Activated CD8-positive, alpha-beta T cell treated with anti-CD3 and anti-CD28 coated beads, Interleukin-2, amount 10 ng/mL, durations not matched to agents 7 days and 5 days (primary cell): ENCODE measurements around the gene PRKCG. TPM values are rescaled to one million over a fixed set of nuclear protein-coding genes. Genes with fewer than 3 reads are reported as not detected.

Experiments
- ATAC-seq: fragments of 150-1000 bp; cut with Tn5 transposase; one replicate; pipeline ENCODE4 v1.10.0; 2021; ENCODE audit warnings: moderate library complexity
- CTCF ChIA-PET: fragments of 350-600 bp; sonication (Branson Sonifier 250); formaldehyde crosslinking; loops from one replicate; lab custom pipeline; 2021; ENCODE audit warnings: antibody characterized with exemption; lab: Charles Lee
- POLR2A ChIA-PET: fragments of 350-600 bp; sonication (Branson Sonifier 250); formaldehyde crosslinking; loops from one replicate; lab custom pipeline; 2021; ENCODE audit warnings: antibody characterized with exemption; lab: Charles Lee
- DNase-seq: peaks from one replicate; pipeline ENCODE4 v3.0.0-alpha.2; 2020
- H3K27ac Mint-ChIP-seq: one replicate; pipeline ENCODE4 v1.8.0; 2021; ENCODE audit warnings: mild to moderate bottlenecking, mixed read lengths
- H3K27me3 Mint-ChIP-seq: one replicate; pipeline ENCODE4 v1.8.0; 2021; ENCODE audit warnings: low read depth, mixed read lengths
- H3K36me3 Mint-ChIP-seq: one replicate; pipeline ENCODE4 v1.8.0; 2021; ENCODE audit warnings: low read depth, mixed read lengths
- H3K4me1 Mint-ChIP-seq: one replicate; pipeline ENCODE4 v1.8.0; 2021; ENCODE audit warnings: low read depth, mixed read lengths
- H3K4me3 Mint-ChIP-seq: one replicate; pipeline ENCODE4 v1.8.0; 2021; ENCODE audit warnings: mild to moderate bottlenecking, mixed read lengths
- H3K9me3 Mint-ChIP-seq: one replicate; pipeline ENCODE4 v1.8.0; 2022; ENCODE audit warnings: mixed read lengths; ENCODE audit not compliant: insufficient read depth
- total RNA-seq, 2 experiments: library from RNA; stranded (reverse); gene quantifications; one replicate each; pipeline ENCODE4 v1.2.3, GENCODE V29; 2021

PRKCG gene
- total RNA-seq, 2 experiments from 2014 or later, result not detected

- Mint-ChIP-seq H3K4me3 (no peak overlapping the region), H3K36me3 (no peaks in the 10 kb centered on the region), H3K27me3 (peaks cover 25% of the 10 kb centered on the region), H3K27ac (no peak overlapping the region), H3K9me3 (no peaks in the 10 kb centered on the region), H3K4me1 (peaks cover 15% of the 10 kb centered on the region)
- DNase-seq (no peak), ATAC-seq (no peak)
- ChIA-PET POLR2A (interaction anchor here (0.7 to 0.8 kb wide), 2 partner anchors 8 to 14 kb away, joined by 3 to 4 read pairs; no protein-coding TSS in a partner anchor), CTCF (interaction anchor here (2.3 kb wide), 1 partner anchor 13 kb away, joined by 4 read pairs; no protein-coding TSS in a partner anchor)
These were observed 1.2 kb downstream of the PRKCG start for GRCh38 chr19:53883231-53883661.

- DNase-seq (no peak), ATAC-seq (no peak)
- Mint-ChIP-seq H3K4me1 (peaks cover 12% of the 10 kb centered on the region), H3K4me3 (no peak overlapping the region), H3K27ac (no peak overlapping the region), H3K36me3 (no peaks in the 10 kb centered on the region), H3K9me3 (no peaks in the 10 kb centered on the region), H3K27me3 (peaks cover 25% of the 10 kb centered on the region)
- CTCF ChIA-PET, result no interaction called here
- POLR2A ChIA-PET, result interaction anchor here (0.8 kb wide), 1 partner anchor 9 kb away, joined by 4 read pairs; no protein-coding TSS in a partner anchor
These were observed 1.7 kb downstream of the PRKCG start for GRCh38 chr19:53883741-53884140.

GRCh38 chr19:53884256-53884655, 2.3 kb downstream of the PRKCG start:
- no peak for ATAC-seq
- no peak for DNase-seq
- ChIA-PET CTCF (interaction anchor here (1.0 kb wide), 1 partner anchor 9 kb away, joined by 3 read pairs; no protein-coding TSS in a partner anchor), POLR2A (interaction anchor here (1.6 kb wide), 1 partner anchor 18 kb away, joined by 6 read pairs; no protein-coding TSS in a partner anchor)
- H3K9me3 Mint-ChIP-seq, result no peaks in the 10 kb centered on the region
- H3K27me3 Mint-ChIP-seq, result peaks cover 25% of the 10 kb centered on the region
- H3K36me3 Mint-ChIP-seq, result no peaks in the 10 kb centered on the region
- H3K27ac Mint-ChIP-seq, result no peak overlapping the region
- H3K4me1 Mint-ChIP-seq, result peaks cover 8% of the 10 kb centered on the region
- H3K4me3 Mint-ChIP-seq, result no peak overlapping the region

- Mint-ChIP-seq H3K36me3 (no peaks in the 10 kb centered on the region), H3K9me3 (no peaks in the 10 kb centered on the region), H3K4me3 (no peak overlapping the region), H3K27me3 (peaks cover 25% of the 10 kb centered on the region), H3K27ac (no peak overlapping the region), H3K4me1 (peaks cover 11% of the 10 kb centered on the region)
- ATAC-seq (no peak), DNase-seq (no peak)
- ChIA-PET POLR2A (interaction anchor here (1.6 kb wide), 1 partner anchor 18 kb away, joined by 6 read pairs; no protein-coding TSS in a partner anchor), CTCF (interaction anchor here (1.0 kb wide), 1 partner anchor 10 kb away, joined by 3 read pairs; no protein-coding TSS in a partner anchor)
These were observed 3.0 kb downstream of the PRKCG start for GRCh38 chr19:53885036-53885435.

- Mint-ChIP-seq H3K4me1 (peaks cover 4% of the 10 kb centered on the region), H3K4me3 (no peak overlapping the region), H3K27ac (no peak overlapping the region), H3K36me3 (no peaks in the 10 kb centered on the region), H3K27me3 (peaks cover 3% of the 10 kb centered on the region), H3K9me3 (no peaks in the 10 kb centered on the region)
- POLR2A ChIA-PET, result interaction anchor here (0.6 kb wide), 1 partner anchor 21 kb away, joined by 3 read pairs; no protein-coding TSS in a partner anchor
- no peak for DNase-seq
- CTCF ChIA-PET, result no interaction called here
- ATAC-seq, result no peak
These were observed 10.4 kb downstream of the PRKCG start for GRCh38 chr19:53892301-53892980.

GRCh38 chr19:53892981-53893325, 11.0 kb downstream of the PRKCG start:
- no peaks in the 10 kb centered on the region for H3K36me3 Mint-ChIP-seq
- CTCF ChIA-PET, result no interaction called here

GRCh38 chr19:53894707-53895106, 12.7 kb downstream of the PRKCG start:
- Mint-ChIP-seq H3K4me1 (peaks cover 4% of the 10 kb centered on the region), H3K27me3 (peaks cover 8% of the 10 kb centered on the region), H3K36me3 (no peaks in the 10 kb centered on the region), H3K9me3 (no peaks in the 10 kb centered on the region), H3K4me3 (no peak overlapping the region), H3K27ac (no peak overlapping the region)
- ChIA-PET CTCF (no interaction called here), POLR2A (no interaction called here)
- ATAC-seq (no peak), DNase-seq (no peak)

More at GRCh38 chr19:53892981-53893325, 11.0 kb downstream of the PRKCG start:
- peaks cover 4% of the 10 kb centered on the region for H3K4me1 Mint-ChIP-seq
- no peak for DNase-seq
- peaks cover 3% of the 10 kb centered on the region for H3K27me3 Mint-ChIP-seq
- H3K27ac Mint-ChIP-seq, result no peak overlapping the region
- no peak overlapping the region for H3K4me3 Mint-ChIP-seq
- H3K9me3 Mint-ChIP-seq, result no peaks in the 10 kb centered on the region
- POLR2A ChIA-PET, result no interaction called here
- no peak for ATAC-seq

GRCh38 chr19:53896682-53897081, 14.7 kb downstream of the PRKCG start:
- ChIA-PET POLR2A (no interaction called here), CTCF (no interaction called here)
- no peak overlapping the region for H3K4me3 Mint-ChIP-seq
- no peaks in the 10 kb centered on the region for H3K9me3 Mint-ChIP-seq
- H3K27ac Mint-ChIP-seq, result no peak overlapping the region
- no peaks in the 10 kb centered on the region for H3K4me1 Mint-ChIP-seq
- peaks cover 8% of the 10 kb centered on the region for H3K27me3 Mint-ChIP-seq
- no peaks in the 10 kb centered on the region for H3K36me3 Mint-ChIP-seq
- DNase-seq (no peak), ATAC-seq (no peak)

GRCh38 chr19:53897459-53897858, 15.5 kb downstream of the PRKCG start:
- DNase-seq (no peak), ATAC-seq (no peak)
- H3K27me3 Mint-ChIP-seq, result peaks cover 5% of the 10 kb centered on the region
- H3K4me3 Mint-ChIP-seq, result no peak overlapping the region
- CTCF ChIA-PET, result no interaction called here
- H3K36me3 Mint-ChIP-seq, result no peaks in the 10 kb centered on the region
- no peaks in the 10 kb centered on the region for H3K9me3 Mint-ChIP-seq
- no peak overlapping the region for H3K27ac Mint-ChIP-seq
- POLR2A ChIA-PET, result no interaction called here
- no peaks in the 10 kb centered on the region for H3K4me1 Mint-ChIP-seq

- Mint-ChIP-seq H3K4me3 (no peak overlapping the region), H3K27ac (no peak overlapping the region), H3K4me1 (no peaks in the 10 kb centered on the region), H3K27me3 (peaks cover 5% of the 10 kb centered on the region), H3K9me3 (no peaks in the 10 kb centered on the region), H3K36me3 (no peaks in the 10 kb centered on the region)
- POLR2A ChIA-PET, result no interaction called here
- CTCF ChIA-PET, result no interaction called here
- no peak for DNase-seq
- ATAC-seq, result no peak
These were observed 16.2 kb downstream of the PRKCG start for GRCh38 chr19:53898166-53898565.

GRCh38 chr19:53898636-53899341, 16.8 kb downstream of the PRKCG start:
- POLR2A ChIA-PET, result no interaction called here

More at GRCh38 chr19:53898636-53899341, 16.8 kb downstream of the PRKCG start:
- H3K4me1 Mint-ChIP-seq, result no peaks in the 10 kb centered on the region
- peak; percentile 28 for DNase-seq
- no peak overlapping the region for H3K27ac Mint-ChIP-seq
- ATAC-seq, result peak; percentile 45
- H3K9me3 Mint-ChIP-seq, result no peaks in the 10 kb centered on the region
- no peak overlapping the region for H3K4me3 Mint-ChIP-seq
- H3K36me3 Mint-ChIP-seq, result no peaks in the 10 kb centered on the region
- peaks cover 5% of the 10 kb centered on the region for H3K27me3 Mint-ChIP-seq
- CTCF ChIA-PET, result no interaction called here
